MM.1S (cell line): ENCODE measurements around the gene RAB22A.

ENCODE experiments used
- DNase-seq: peaks from one replicate; pipeline ENCODE4 v3.0.0-alpha.2; 2015
- H2AFZ ChIP-seq: fragments of 300-600 bp; sonication (generic); 2 replicates; pipeline ENCODE4 v1.6.0; 2016; ENCODE audit warnings: antibody characterized with exemption, low read length
- H3F3A ChIP-seq: fragments of 300-600 bp; sonication (generic); 2 replicates; pipeline ENCODE4 v1.6.1; 2016; ENCODE audit warnings: mild to moderate bottlenecking, antibody characterized with exemption, low read length, moderate library complexity, mixed read lengths; ENCODE audit not compliant: insufficient read depth
- H3K27ac ChIP-seq: fragments of 300-600 bp; sonication (generic); 2 replicates; pipeline ENCODE4 v1.5.1; 2016; ENCODE audit warnings: mild to moderate bottlenecking, low read length
- H3K27me3 ChIP-seq: fragments of 300-600 bp; sonication (generic); replicated peaks from 2 replicates; pipeline ENCODE4 v1.6.0; 2016; ENCODE audit warnings: low read length; ENCODE audit not compliant: insufficient read depth
- H3K36me3 ChIP-seq: fragments of 300-600 bp; sonication (generic); replicated peaks from 2 replicates; pipeline ENCODE4 v1.6.1; 2016; ENCODE audit warnings: mild to moderate bottlenecking, low read length, mixed read lengths; ENCODE audit not compliant: insufficient read depth
- H3K4me1 ChIP-seq: fragments of 300-600 bp; sonication (generic); 2 replicates; pipeline ENCODE4 v1.6.1; 2016; ENCODE audit warnings: low read length, mixed read lengths
- H3K4me2 ChIP-seq: fragments of 300-600 bp; sonication (generic); 2 replicates; pipeline ENCODE4 v1.6.0; 2016; ENCODE audit warnings: low read depth, low read length
- H3K4me3 ChIP-seq: fragments of 300-600 bp; sonication (generic); 2 replicates; pipeline ENCODE4 v1.5.1; 2016; ENCODE audit warnings: low read length, mixed read lengths
- H3K79me2 ChIP-seq: fragments of 300-600 bp; sonication (generic); 2 replicates; pipeline ENCODE4 v1.6.1; 2016; ENCODE audit warnings: mixed run types, low read length, mixed read lengths
- H3K9ac ChIP-seq: fragments of 300-600 bp; sonication (generic); 2 replicates; pipeline ENCODE4 v1.6.1; 2016; ENCODE audit warnings: low read length, mixed read lengths
- H3K9me2 ChIP-seq: fragments of 300-600 bp; sonication (generic); replicated peaks from 2 replicates; pipeline ENCODE4 v1.6.1; 2016; ENCODE audit warnings: mild to moderate bottlenecking, low read length, mixed read lengths; ENCODE audit not compliant: insufficient read depth
- H3K9me3 ChIP-seq: fragments of 300-600 bp; sonication (generic); replicated peaks from 2 replicates; pipeline ENCODE4 v1.6.1; 2016; ENCODE audit warnings: mild to moderate bottlenecking, low read length, mixed read lengths; ENCODE audit not compliant: insufficient read depth
- H4K20me1 ChIP-seq: fragments of 300-600 bp; sonication (generic); 2 replicates; pipeline ENCODE4 v1.6.1; 2016; ENCODE audit warnings: mild to moderate bottlenecking, low read length, moderate library complexity, mixed read lengths; ENCODE audit not compliant: insufficient read depth
- EZH2 ChIP-seq: fragments of 300-600 bp; sonication (generic); optimal IDR thresholded peaks from 2 replicates; pipeline ENCODE3; 2017; ENCODE audit warnings: low read depth, mild to moderate bottlenecking, antibody characterized with exemption, low read length, mixed read lengths
- EZH2phosphoT487 ChIP-seq: fragments of 300-600 bp; sonication (generic); IDR thresholded peaks from 2 replicates; pipeline ENCODE4 v1.6.1; 2018; ENCODE audit warnings: antibody characterized with exemption, low read length
- TF ChIP-seq, protein P1 (sequence below): fragments of 300-600 bp; sonication (generic); IDR thresholded peaks from 2 replicates; pipeline ENCODE4 v1.5.1; 2016; ENCODE audit warnings: antibody characterized with exemption, low read length, mixed read lengths

The RAB22A gene

DNA sequence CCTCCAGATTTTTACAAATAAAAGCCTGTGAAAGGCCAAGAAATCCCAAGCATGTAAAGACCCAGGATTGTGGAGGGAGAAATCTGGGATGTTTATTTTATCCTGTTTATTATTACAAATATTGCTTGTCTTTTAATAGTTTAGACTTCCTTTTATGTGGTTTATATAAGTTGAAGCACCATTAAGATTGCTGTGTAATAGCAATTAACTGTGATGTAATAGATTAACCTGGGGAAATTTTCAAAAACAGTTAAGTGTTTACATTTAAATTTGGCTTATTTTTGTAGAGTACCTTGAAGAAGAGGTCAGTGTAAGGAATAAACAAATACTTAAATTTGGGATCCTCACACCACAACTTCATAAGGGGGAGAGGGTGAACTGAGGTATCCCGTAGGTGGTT lies 106.5 kb downstream of the RAB22A start:
- Histone ChIP-seq H3K27me3 (no peaks in the 10 kb centered on the region), H3K4me1 (no peaks in the 10 kb centered on the region), H3K9ac (no peak overlapping the region), H3K4me2 (no peak overlapping the region), H4K20me1 (peaks cover 6% of the 10 kb centered on the region), H3K36me3 (no peaks in the 10 kb centered on the region), H3K9me2 (no peaks in the 10 kb centered on the region), H3K4me3 (no peak overlapping the region), H3K9me3 (no peaks in the 10 kb centered on the region), H3K27ac (no peak overlapping the region), H3K79me2 (peaks cover 57% of the 10 kb centered on the region), H2AFZ (no peak overlapping the region), H3F3A (no peaks in the 10 kb centered on the region)
- DNase-seq = no peak
- TF ChIP-seq EZH2 (no peak), EZH2phosphoT487 (no peak)
- TF ChIP-seq, protein P1, sequence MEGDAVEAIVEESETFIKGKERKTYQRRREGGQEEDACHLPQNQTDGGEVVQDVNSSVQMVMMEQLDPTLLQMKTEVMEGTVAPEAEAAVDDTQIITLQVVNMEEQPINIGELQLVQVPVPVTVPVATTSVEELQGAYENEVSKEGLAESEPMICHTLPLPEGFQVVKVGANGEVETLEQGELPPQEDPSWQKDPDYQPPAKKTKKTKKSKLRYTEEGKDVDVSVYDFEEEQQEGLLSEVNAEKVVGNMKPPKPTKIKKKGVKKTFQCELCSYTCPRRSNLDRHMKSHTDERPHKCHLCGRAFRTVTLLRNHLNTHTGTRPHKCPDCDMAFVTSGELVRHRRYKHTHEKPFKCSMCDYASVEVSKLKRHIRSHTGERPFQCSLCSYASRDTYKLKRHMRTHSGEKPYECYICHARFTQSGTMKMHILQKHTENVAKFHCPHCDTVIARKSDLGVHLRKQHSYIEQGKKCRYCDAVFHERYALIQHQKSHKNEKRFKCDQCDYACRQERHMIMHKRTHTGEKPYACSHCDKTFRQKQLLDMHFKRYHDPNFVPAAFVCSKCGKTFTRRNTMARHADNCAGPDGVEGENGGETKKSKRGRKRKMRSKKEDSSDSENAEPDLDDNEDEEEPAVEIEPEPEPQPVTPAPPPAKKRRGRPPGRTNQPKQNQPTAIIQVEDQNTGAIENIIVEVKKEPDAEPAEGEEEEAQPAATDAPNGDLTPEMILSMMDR = no peak

DNA sequence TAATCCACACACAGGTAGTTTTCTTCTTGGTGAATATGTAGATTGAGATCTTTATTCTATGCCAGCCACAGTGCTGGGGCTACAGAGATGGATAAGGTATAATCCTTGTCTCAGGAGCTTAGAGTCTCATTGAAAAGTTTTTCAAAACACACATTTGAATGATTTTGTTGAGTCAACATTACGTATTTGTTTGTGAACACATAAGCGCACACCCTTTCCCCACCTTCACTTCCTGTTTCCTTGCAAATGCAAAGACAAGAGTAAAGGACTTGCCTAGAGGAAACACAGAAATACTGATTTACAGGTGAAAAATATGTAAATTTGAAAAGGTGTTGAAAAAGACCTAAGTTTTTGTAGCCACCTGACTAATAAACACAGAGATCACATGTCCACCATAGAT lies 107.3 kb downstream of the RAB22A start:
- Histone ChIP-seq H3K36me3 (no peaks in the 10 kb centered on the region), H3K79me2 (peaks cover 55% of the 10 kb centered on the region), H3K4me1 (no peaks in the 10 kb centered on the region), H3K9ac (no peak overlapping the region), H3K4me2 (no peak overlapping the region), H4K20me1 (peaks cover 5% of the 10 kb centered on the region), H3K27ac (no peak overlapping the region), H3K9me2 (no peaks in the 10 kb centered on the region), H3K27me3 (no peaks in the 10 kb centered on the region), H3K4me3 (no peak overlapping the region), H3F3A (no peaks in the 10 kb centered on the region), H2AFZ (no peak overlapping the region), H3K9me3 (no peaks in the 10 kb centered on the region)
- DNase-seq = no peak
- no peak for TF ChIP-seq EZH2phosphoT487
